CD4-positive, alpha-beta T cell treated with Interferon gamma for 1 hour (primary cell): ENCODE results near the gene RADIL.
A peak's percentile ranks its signal among the peaks of the same experiment; 100 is the strongest.

Experiments
- DNase-seq: peaks from one replicate; pipeline ENCODE4 v3.0.0-alpha.2; 2020

Gene RADIL

GRCh38 chr7:4828720-4829383 lies 54.7 kb downstream of the RADIL start:
- DNase-seq, result no peak

DNA sequence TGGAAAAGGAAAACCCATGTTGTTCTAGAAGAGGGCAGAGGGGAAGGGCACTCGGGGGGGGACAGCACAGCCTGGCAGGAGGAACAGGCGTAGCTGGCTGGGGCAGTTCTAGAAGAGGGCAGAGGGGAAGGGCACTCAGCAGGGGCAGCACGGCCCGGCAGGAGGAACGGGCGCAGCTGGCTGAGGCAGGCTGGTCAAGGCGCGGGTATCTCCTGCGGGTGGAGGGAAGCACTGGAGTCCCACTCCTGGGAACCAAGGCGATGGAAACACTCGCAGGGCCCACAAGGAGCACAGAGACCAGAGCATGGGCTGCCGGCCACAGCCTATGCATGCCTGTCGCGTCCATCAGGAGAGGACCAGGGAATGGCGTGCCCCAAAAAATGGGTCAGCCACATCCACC lies 58.4 kb downstream of the RADIL start:
- DNase-seq, result no peak

GRCh38 chr7:4824120-4824775 lies 59.3 kb downstream of the RADIL start:
- DNase-seq, result no peak

GRCh38 chr7:4823441-4824119 lies 59.9 kb downstream of the RADIL start:
- no peak for DNase-seq

DNA sequence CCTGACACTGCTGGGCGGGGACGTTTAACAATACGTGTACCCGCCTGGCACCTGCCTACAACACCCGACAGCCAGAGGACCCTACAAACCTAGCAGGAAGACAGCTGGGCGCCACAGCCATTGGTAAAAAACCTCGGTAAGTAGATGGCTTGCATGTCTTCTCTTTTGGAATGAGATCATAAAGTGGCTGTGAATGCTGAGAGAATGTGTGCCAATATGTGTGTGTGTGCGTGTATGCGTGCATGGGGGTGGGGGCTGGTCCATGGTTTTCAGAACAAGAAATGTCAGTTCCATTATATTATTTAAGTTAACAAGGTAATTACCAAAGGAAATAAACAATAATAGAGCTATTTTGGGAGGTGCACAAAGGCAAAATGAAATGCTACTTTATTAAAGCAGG lies 60.8 kb downstream of the RADIL start:
- no peak for DNase-seq

DNA sequence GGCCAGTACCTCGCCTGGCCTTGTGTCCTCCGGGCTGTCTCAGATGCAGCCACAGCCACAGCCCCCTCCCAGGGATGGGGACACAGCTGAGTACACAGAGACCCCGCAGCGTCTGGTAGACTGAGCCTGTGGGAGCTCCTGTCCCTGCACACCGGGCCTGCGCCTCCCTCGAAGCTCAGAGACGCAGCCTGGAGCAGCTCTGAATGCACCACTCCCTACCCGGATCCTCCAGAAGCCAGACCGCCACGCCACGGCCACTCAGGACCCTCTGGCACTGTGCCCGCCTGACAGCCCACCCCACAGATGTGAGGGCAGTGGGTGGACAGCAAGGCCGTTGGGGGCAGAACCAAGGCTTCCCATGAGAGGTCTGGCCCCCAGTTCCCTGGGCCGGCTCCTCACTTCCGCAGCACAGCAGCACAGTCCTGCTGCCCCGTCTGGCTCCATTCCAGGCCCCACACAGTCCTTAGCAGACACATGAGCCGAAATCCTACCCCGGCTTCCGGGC lies 62.5 kb downstream of the RADIL start:
- no peak for DNase-seq

DNA sequence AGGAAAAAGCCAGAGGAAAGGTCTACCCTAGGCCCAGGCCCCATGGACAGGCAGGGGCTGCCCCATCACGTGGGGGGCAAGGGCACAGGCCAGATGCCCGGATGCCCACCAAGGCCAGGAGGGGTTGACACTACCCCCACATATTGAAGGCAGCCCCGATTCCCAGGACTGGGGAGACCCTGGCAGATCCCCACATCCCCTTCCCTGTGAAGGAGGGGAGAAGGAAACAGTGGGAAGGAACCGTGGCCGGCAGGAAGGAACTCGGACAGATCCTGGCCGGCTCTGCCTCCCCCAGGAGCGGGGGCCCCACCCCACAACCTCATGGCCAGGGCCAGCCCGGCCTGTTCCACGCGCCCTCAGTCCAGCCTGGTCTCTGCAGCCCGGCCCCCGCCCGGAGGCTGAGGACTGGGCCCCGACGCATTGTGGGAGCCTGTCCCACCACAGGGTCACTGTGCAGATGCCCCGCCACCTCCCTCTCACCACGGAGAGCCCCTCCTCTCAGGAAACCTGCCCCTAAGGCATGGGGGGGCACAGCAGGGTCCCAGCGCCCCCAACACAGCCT lies 63.0 kb downstream of the RADIL start:
- DNase-seq, result no peak

GRCh38 chr7:4819560-4820404 lies 63.7 kb downstream of the RADIL start:
- no peak for DNase-seq

- DNase-seq, result no peak
Measured at GRCh38 chr7:4818000-4818794, 65.3 kb downstream of the RADIL start.

DNA sequence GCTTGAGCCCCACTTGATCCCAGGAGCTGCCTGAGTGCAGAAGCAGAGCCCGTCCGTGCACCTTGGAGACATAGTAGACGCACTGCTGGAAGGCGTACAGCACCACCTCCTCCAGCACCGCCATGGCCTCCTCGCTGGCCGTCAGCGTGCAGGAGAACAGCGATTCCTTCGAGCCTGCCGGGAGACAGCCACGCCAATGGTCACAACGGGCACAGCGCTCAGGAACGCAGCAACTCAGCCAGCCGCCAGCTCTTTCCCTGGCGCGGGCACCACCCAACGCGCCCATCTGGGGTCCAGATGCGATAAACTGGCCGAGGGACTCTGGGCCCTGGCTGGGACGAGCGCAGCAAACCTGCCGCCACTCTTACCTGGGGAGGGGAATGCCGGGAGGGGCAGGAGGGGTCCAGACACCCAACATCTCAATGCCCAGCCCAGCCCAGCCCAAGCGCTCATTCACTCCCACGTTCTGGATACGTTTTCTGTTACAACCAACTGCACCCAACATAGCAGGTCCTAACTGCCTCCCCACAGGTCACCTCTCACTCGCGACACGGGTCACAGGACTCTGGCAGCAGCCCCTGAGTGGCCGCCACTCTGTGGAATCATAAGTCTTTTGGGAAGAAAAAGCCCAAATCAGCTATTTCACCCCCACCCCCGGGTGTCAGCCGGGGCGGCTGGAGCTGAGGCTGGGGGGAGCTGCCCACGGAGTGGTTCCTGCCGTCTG lies 66.2 kb downstream of the RADIL start:
- no peak for DNase-seq

DNA sequence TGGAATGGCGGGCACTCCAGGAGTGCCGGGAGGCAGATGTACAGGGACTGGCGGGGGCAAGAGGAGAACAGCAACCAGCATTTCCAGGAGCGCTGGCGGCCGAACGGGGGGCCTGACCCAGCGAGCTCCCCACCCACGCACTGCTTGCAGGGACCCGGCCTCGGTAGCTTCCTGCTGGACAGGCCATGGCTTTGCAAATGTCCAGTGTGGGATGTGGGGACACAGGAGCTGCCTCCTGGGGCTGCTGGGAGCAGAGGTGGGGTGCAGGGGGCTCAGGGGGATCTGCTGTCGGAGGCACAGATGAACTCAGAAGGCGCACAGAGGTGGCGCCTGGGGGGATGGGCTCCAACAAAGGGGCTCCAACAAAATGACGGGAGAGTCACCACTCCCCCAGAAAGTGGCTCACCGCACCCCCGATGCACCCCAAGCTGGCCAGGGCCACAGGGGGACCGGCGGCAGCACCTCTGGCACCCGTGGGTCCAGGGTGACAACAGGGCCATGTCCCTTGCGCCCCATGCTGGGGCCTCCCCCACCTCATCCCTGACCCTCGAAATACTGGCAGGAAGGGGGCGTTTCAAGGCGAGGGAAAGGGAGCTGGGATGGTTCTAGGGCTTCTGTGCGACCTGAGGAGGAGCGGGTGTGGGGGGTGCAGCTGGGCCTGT lies 67.0 kb downstream of the RADIL start:
- no peak for DNase-seq

GRCh38 chr7:4815609-4816418 lies 67.7 kb downstream of the RADIL start:
- DNase-seq, result no peak

GRCh38 chr7:4815121-4815520 lies 68.4 kb downstream of the RADIL start:
- no peak for DNase-seq

- no peak for DNase-seq
Measured at GRCh38 chr7:4814433-4814832, 69.1 kb downstream of the RADIL start.

GRCh38 chr7:4809666-4810065 lies 73.8 kb downstream of the RADIL start:
- DNase-seq, result no peak

GRCh38 chr7:4809091-4809591 lies 74.4 kb downstream of the RADIL start:
- DNase-seq, result peak; percentile 31

DNA sequence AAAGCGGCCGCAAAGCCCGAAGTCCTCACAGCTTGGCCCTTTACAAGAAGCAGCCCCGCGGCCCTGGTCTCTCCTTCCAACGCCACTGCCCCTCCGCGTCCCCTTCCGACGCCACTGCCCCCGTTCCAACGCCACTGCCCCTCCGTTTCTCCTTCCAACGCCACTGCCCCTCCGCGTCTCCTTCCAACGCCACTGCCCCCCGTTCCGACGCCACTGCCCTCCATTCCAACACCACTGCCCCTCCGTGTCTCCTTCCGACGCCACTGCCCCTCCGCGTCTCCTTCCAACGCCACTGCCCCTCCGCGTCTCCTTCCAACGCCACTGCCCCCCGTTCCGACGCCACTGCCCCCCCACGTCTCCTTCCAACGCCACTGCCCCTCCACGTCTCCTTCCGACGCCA lies 75.0 kb downstream of the RADIL start:
- no peak for DNase-seq

DNA sequence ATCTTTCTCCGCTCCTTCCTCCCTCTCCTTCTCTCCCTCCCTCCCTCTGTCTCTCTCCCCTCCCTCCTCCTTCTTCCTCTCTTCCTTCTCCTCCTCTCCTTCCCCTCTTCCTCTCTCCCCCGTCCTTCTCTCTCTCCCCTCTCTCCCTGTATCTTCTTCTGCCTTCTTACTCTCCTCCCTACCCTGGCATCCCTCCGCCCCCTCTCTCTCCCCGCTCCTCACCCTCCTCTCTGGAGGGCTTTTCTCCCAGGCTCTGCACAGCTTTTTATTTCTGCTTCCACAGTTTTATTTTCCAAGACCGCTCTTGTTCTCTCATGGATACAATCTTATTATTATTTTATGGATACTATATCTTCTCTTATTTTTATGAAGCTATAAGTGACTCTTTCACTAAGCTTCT lies 75.5 kb downstream of the RADIL start:
- no peak for DNase-seq

GRCh38 chr7:4807598-4808016 lies 75.9 kb downstream of the RADIL start:
- DNase-seq, result no peak
